GM12872 (cell line): Measurements from ENCODE around the gene CYP4F3.

Experiments used
- CTCF ChIP-seq: IDR thresholded peaks from 3 replicates; pipeline ENCODE4 v1.5.1; 2011; ENCODE audit warnings: low read depth, mild to moderate bottlenecking, low read length, moderate library complexity; ENCODE audit not compliant: insufficient read depth

The CYP4F3 gene

GRCh38 chr19:15644816-15645215 lies 4.1 kb downstream of the CYP4F3 start:
- TF ChIP-seq CTCF: no peak

GRCh38 chr19:15649526-15649925 lies 8.8 kb downstream of the CYP4F3 start:
- no peak for TF ChIP-seq CTCF

GRCh38 chr19:15651791-15652190 lies 11.1 kb downstream of the CYP4F3 start:
- no peak for TF ChIP-seq CTCF

GRCh38 chr19:15652559-15653278 lies 12.0 kb downstream of the CYP4F3 start:
- TF ChIP-seq CTCF: no peak

GRCh38 chr19:15656467-15656866 lies 15.8 kb downstream of the CYP4F3 start:
- TF ChIP-seq CTCF: no peak

DNA sequence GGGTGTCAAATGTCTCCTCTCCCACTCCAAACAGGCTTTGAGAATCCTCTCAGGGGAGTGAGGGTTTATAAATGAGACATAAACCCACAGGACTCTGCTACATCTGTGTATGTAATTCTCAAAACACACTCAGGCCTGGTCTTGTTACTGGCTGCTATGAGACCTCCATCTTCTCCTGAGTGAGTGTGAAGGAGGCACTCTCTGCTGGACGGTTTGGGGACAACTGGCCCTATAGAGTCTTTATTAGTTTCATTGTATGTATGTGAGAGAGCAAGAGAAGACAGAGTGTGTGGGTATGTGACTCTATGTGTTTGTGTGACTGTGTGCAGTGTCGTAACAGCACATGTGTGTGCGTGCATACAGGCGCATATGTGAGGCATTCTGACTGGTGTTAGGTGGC lies 22.6 kb downstream of the CYP4F3 start:
- no peak for TF ChIP-seq CTCF

- TF ChIP-seq CTCF: no peak
Observed at GRCh38 chr19:15666186-15666585, 25.5 kb downstream of the CYP4F3 start.
